ENCODE measurements around the gene ATAD2B.
A peak's percentile ranks its signal among the peaks of the same experiment; 100 is the strongest.
"Not testable (repeated sequence)": the region's sequence is repeated elsewhere in the genome, so short reads cannot be mapped to it uniquely, and the experiment has no call there.

ATAD2B gene

GRCh38 chr2:23782646-23783045, 144.3 kb downstream of the ATAD2B start:
- no peak for FAIRE-seq

- no peak for FAIRE-seq
Observed at GRCh38 chr2:23782126-23782525, 144.8 kb downstream of the ATAD2B start.

GRCh38 chr2:23780465-23780864, 146.5 kb downstream of the ATAD2B start:
- not testable (repeated sequence) for FAIRE-seq

- no peak for FAIRE-seq
Observed at GRCh38 chr2:23777826-23778225, 149.1 kb downstream of the ATAD2B start.

GRCh38 chr2:23776021-23776420, 150.9 kb downstream of the ATAD2B start:
- FAIRE-seq = no peak

- no peak for FAIRE-seq
Observed at GRCh38 chr2:23772684-23773083, 154.2 kb downstream of the ATAD2B start.

DNA sequence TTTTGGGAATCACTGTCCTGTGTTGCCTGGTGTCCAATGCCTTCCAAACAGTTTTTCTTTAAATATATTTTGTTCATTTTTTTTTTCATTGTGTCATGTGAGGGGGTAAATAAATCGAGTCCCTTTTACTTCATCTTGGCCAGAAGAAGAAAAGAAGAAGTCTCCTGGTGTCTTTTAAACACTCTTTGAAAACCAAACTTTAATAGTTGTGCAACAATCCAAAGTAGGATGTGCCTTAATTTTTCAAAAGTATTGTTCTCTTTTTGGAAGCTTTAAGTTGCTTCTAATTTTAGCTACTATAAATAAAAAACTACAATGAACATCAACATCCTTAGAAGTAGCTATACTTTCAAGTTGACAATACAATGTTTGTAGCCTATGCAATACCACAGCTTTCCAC, 154.9 kb downstream of the ATAD2B start:
- no peak for FAIRE-seq

DNA sequence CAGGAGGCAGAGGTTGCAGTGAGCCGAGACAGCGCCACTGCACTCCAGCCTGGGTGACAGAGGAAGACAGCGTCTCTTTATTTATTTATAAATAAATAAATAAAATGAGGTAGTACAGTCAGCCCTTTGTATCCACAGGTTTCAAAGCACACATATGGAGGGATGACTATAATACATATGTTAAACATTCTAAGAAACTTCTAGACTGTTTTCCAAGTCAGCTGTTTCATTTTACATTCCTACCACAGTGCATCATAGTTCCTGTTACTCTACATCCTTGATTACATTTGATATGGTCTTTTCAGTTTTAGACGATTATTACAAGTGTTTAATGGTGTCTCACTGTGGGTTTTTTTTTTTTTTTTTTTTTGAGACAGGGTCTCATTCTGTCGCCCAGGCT, 157.6 kb downstream of the ATAD2B start:
- FAIRE-seq = no peak

- FAIRE-seq = no peak
Observed at GRCh38 chr2:23767876-23768621, 158.9 kb downstream of the ATAD2B start.

GRCh38 chr2:23762141-23762540, 164.8 kb downstream of the ATAD2B start:
- FAIRE-seq = no peak

DNA sequence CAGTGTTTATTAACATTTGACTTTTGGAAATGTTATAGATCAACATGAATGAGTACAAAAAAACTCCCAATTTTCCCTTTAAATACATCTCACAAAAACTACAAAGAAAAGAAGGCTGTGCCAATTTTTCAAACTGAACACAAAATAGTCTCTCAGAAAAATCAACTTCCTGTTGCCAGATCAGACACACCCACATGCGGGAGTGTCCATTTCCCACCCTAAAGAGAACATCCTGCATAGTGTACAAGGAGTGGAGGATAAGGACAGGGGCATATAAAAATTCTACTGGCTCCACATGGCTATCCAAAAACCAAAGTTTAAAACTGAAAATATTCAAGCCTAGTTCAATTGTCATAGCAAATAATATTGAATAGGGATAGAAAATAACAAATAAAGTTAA, 165.3 kb downstream of the ATAD2B start:
- no peak for FAIRE-seq

GRCh38 chr2:23760736-23761135, 166.2 kb downstream of the ATAD2B start:
- FAIRE-seq = peak; percentile 98

DNA sequence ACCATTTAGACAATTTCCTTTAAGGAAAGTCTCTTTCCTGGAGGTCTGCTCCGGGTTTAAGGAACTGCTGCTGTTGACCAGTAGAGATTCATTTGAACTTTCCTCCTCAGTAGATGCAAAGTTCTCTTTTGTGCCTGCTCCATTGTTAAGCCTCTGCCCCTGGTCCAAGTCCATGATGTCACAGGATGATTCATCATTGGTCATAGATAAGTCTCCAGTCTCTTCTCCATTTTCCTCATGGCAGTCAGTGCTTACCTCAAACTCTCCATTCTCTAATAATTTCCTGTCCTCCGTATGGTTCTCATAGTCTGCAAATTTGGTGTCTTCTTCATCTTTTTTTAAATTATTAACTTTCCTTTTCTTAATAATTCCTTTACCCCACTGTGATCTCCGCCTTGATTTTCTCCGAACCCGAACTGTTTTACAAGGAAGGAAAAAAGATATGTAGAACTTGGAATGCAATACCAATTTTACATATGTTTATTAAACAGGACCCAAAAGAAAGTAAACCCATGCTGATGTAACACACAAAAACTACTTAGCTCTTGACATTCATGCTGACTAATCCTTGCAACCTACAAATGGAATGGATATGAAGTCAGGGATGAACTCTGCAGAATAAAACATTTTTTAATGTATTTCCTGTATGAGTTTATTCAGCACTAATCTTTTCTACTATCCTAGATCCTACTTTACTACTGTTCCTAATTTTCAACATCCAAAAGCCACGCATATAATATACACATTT, 169.1 kb downstream of the ATAD2B start:
- FAIRE-seq = no peak

- no peak for FAIRE-seq
Observed at GRCh38 chr2:23756593-23757292, 170.2 kb downstream of the ATAD2B start.

- FAIRE-seq = no peak
Observed at GRCh38 chr2:23754970-23755369, 172.0 kb downstream of the ATAD2B start.

- no peak for FAIRE-seq
Observed at GRCh38 chr2:23753291-23754010, 173.5 kb downstream of the ATAD2B start.

DNA sequence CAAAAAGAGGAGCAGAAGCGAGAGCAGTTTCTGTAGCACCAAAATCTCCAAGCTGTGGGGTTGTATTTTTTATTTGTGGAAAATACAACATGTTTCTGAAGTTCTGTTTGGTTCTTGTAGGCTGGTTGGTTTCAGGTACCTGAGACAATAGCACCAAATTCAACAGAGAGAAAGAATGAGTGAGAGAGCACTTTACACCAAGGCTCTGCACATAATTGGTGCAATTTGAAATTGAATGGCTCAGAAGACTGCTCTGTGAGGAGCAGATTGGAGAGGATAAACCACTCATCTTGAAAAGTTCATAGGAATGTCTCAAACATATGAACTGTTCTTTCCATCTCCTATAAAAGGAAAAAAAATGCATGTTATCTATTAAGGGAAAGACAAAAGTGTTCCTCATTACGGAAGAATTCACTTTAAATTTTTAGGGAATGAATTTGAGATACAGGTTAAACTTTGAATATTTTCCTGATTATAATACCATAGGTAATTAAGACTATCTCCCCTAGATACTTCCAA, 175.1 kb downstream of the ATAD2B start:
- no peak for FAIRE-seq

DNA sequence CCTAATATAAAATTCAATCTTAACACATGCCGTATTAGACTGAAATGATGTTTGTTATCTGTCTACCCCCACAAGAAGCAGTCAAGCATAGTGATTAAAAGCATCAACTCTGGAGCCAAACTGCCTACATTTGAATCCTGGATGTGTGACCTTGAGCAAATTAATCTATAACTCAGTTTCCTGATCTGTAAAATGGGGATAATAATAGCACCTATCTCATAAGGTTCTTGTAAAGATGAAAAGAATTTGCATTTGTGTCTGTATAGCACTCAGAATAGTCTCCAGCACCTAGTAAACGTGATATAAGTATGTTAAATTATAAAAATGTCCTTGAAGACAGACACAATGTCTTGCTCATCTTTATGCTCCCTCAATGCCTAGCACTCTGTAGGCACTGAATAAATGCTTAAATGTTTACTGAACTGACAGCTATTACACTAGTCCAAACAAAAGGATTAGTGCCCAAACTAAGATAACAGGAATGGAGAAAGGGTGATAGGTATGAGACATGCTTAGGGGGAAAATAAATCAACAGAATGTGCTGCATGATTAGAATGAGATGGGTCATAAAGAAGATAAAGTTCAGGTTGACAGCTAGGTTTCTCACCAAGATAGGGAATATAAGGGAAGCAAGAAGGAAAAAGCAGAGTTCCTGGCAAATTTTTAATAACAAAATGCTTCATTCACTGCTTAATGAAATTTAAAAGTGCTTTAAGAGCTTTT, 180.6 kb downstream of the ATAD2B start:
- no peak for FAIRE-seq

- no peak for FAIRE-seq
Observed at GRCh38 chr2:23745726-23746105, 181.2 kb downstream of the ATAD2B start.

GRCh38 chr2:23745068-23745725, 181.7 kb downstream of the ATAD2B start:
- FAIRE-seq = no peak

DNA sequence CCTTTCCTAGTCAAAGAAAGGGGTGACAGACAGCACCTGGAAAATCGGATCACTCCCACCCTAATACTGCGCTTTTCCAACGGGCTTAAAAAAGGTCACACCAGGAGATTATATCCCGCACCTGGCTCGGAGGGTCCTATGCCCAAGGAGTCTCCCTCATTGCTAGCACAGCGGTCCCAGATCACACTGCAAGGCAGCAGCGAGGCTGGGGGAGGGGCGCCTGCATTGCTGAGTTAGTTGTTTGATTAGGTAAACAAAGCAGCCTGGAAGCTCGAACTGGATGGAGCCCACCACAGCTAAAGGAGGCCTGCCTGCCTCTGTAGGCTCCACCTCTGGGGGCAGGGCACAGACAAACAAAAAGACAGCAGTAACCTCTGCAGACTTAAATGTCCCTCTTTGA, 190.1 kb downstream of the ATAD2B start:
- FAIRE-seq = not testable (repeated sequence)

- FAIRE-seq = no peak
Observed at GRCh38 chr2:23734416-23734815, 192.5 kb downstream of the ATAD2B start.

All from A204.1 (cell line).